ENCODE measurements around the gene MINDY1. TPM values are rescaled to one million over a fixed set of nuclear protein-coding genes. Genes with fewer than 3 reads are reported as not detected.

The MINDY1 gene
- total RNA-seq, 1 donor from 2014 or later, result 32.5 TPM

GRCh38 chr1:151002051-151002450 is 4.7 kb downstream of the MINDY1 start:
- DNase-seq (ENCODE audit: low spot score, unreplicated experiment), result no peak
- Mint-ChIP-seq H3K27ac (no peak overlapping the region), H3K27me3 (no peaks in the 10 kb centered on the region), H3K36me3 (ENCODE audit: insufficient read depth) (peaks cover 13% of the 10 kb centered on the region), H3K4me1 (ENCODE audit: low read depth) (peaks cover 34% of the 10 kb centered on the region), H3K4me3 (ENCODE audit: low read depth) (no peak overlapping the region), H3K9me3 (ENCODE audit: low read depth) (no peaks in the 10 kb centered on the region)
- TF ChIP-seq CTCF (IDR thresholded peaks at IDR 0.05; ENCODE audit: unreplicated experiment), result no peak

DNA sequence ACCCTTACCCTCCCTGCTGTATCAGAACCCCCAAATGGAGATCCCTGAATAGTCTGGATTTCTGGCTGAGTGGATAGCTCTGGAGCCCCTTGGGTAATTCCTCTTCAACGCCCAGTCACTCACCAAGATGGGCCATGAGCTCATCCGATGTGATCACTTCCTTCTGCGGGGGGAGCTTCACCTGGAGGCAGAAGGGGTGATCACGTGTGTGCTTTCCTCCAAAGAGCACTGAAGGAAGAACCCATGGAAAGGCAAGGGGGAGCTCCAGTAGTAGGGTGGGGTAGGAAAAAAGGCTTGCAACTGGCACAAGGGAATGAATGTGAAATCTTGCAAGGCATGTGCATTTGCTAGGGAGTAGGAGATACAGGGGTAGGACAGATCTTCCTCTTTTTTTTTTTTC is 5.1 kb downstream of the MINDY1 start:
- DNase-seq (ENCODE audit: low spot score, unreplicated experiment), result no peak
- Mint-ChIP-seq H3K9me3 (ENCODE audit: low read depth) (no peaks in the 10 kb centered on the region), H3K27me3 (no peaks in the 10 kb centered on the region), H3K4me3 (ENCODE audit: low read depth) (no peak overlapping the region), H3K4me1 (ENCODE audit: low read depth) (peaks cover 29% of the 10 kb centered on the region), H3K36me3 (ENCODE audit: insufficient read depth) (peaks cover 15% of the 10 kb centered on the region), H3K27ac (no peak overlapping the region)
- no peak for TF ChIP-seq CTCF (IDR thresholded peaks at IDR 0.05; ENCODE audit: unreplicated experiment)

- Mint-ChIP-seq H3K4me3 (ENCODE audit: low read depth) (no peak overlapping the region), H3K27ac (no peak overlapping the region), H3K36me3 (ENCODE audit: insufficient read depth) (peaks cover 15% of the 10 kb centered on the region), H3K9me3 (ENCODE audit: low read depth) (no peaks in the 10 kb centered on the region), H3K4me1 (ENCODE audit: low read depth) (peaks cover 17% of the 10 kb centered on the region), H3K27me3 (no peaks in the 10 kb centered on the region)
- TF ChIP-seq CTCF (IDR thresholded peaks at IDR 0.05; ENCODE audit: unreplicated experiment), result no peak
- DNase-seq (ENCODE audit: low spot score, unreplicated experiment), result no peak
Observed at GRCh38 chr1:151000408-151000807, 6.3 kb downstream of the MINDY1 start.

- no peak for TF ChIP-seq CTCF (IDR thresholded peaks at IDR 0.05; ENCODE audit: unreplicated experiment)
- Mint-ChIP-seq H3K27ac (no peak overlapping the region), H3K9me3 (ENCODE audit: low read depth) (no peaks in the 10 kb centered on the region), H3K27me3 (no peaks in the 10 kb centered on the region), H3K4me1 (ENCODE audit: low read depth) (peaks cover 15% of the 10 kb centered on the region), H3K4me3 (ENCODE audit: low read depth) (no peak overlapping the region), H3K36me3 (ENCODE audit: insufficient read depth) (peaks cover 15% of the 10 kb centered on the region)
- no peak for DNase-seq (ENCODE audit: low spot score, unreplicated experiment)
Observed at GRCh38 chr1:150999926-151000325, 6.8 kb downstream of the MINDY1 start.

DNA sequence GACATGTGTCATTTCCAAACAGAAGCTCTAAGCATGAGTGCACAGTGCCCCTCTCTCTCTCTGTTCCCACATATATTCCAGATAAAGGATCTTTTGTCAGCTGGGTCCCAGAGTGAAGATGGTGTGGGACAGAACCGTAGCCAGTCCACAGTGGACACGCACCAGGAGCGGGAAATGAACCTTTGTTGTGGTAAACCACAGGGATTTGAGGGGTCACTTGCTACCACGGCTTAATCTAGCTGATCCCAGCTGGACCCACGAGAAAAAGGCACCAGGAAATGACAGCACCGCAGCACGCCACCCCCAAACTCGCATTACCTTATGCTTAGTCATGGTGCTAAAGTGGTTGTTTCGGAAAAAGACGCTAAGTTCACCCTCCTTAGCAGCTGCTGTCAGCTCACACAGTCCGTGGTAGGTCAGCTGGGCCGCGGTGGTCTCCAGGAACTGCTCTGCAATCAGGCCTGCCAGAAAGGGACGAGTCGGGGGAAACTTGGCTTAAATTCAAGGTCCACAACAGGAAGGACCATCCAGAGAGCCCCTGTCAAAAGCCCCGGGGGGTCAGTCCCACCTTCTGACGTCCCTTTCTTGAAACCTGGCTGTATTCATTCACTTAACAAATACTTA is 7.5 kb downstream of the MINDY1 start:
- Mint-ChIP-seq H3K4me1 (ENCODE audit: low read depth) (peaks cover 9% of the 10 kb centered on the region), H3K4me3 (ENCODE audit: low read depth) (no peak overlapping the region), H3K27me3 (no peaks in the 10 kb centered on the region), H3K27ac (no peak overlapping the region), H3K9me3 (ENCODE audit: low read depth) (no peaks in the 10 kb centered on the region), H3K36me3 (ENCODE audit: insufficient read depth) (peaks cover 15% of the 10 kb centered on the region)
- TF ChIP-seq CTCF (IDR thresholded peaks at IDR 0.05; ENCODE audit: unreplicated experiment), result no peak
- DNase-seq (ENCODE audit: low spot score, unreplicated experiment), result no peak

Measured in progenitor cell of endocrine pancreas (in vitro differentiated cells).